MM.1S (cell line): Measurements from ENCODE around the gene KCTD15.

Experiments
- DNase-seq: peaks from one replicate; pipeline ENCODE4 v3.0.0-alpha.2; 2015
- H2AFZ ChIP-seq: fragments of 300-600 bp; sonication (generic); 2 replicates; pipeline ENCODE4 v1.6.0; 2016; ENCODE audit warnings: antibody characterized with exemption, low read length
- H3F3A ChIP-seq: fragments of 300-600 bp; sonication (generic); 2 replicates; pipeline ENCODE4 v1.6.1; 2016; ENCODE audit warnings: mild to moderate bottlenecking, antibody characterized with exemption, low read length, moderate library complexity, mixed read lengths; ENCODE audit not compliant: insufficient read depth
- H3K27ac ChIP-seq: fragments of 300-600 bp; sonication (generic); 2 replicates; pipeline ENCODE4 v1.5.1; 2016; ENCODE audit warnings: mild to moderate bottlenecking, low read length
- H3K27me3 ChIP-seq: fragments of 300-600 bp; sonication (generic); replicated peaks from 2 replicates; pipeline ENCODE4 v1.6.0; 2016; ENCODE audit warnings: low read length; ENCODE audit not compliant: insufficient read depth
- H3K36me3 ChIP-seq: fragments of 300-600 bp; sonication (generic); replicated peaks from 2 replicates; pipeline ENCODE4 v1.6.1; 2016; ENCODE audit warnings: mild to moderate bottlenecking, low read length, mixed read lengths; ENCODE audit not compliant: insufficient read depth
- H3K4me1 ChIP-seq: fragments of 300-600 bp; sonication (generic); 2 replicates; pipeline ENCODE4 v1.6.1; 2016; ENCODE audit warnings: low read length, mixed read lengths
- H3K4me2 ChIP-seq: fragments of 300-600 bp; sonication (generic); 2 replicates; pipeline ENCODE4 v1.6.0; 2016; ENCODE audit warnings: low read depth, low read length
- H3K4me3 ChIP-seq: fragments of 300-600 bp; sonication (generic); 2 replicates; pipeline ENCODE4 v1.5.1; 2016; ENCODE audit warnings: low read length, mixed read lengths
- H3K79me2 ChIP-seq: fragments of 300-600 bp; sonication (generic); 2 replicates; pipeline ENCODE4 v1.6.1; 2016; ENCODE audit warnings: mixed run types, low read length, mixed read lengths
- H3K9ac ChIP-seq: fragments of 300-600 bp; sonication (generic); 2 replicates; pipeline ENCODE4 v1.6.1; 2016; ENCODE audit warnings: low read length, mixed read lengths
- H3K9me2 ChIP-seq: fragments of 300-600 bp; sonication (generic); replicated peaks from 2 replicates; pipeline ENCODE4 v1.6.1; 2016; ENCODE audit warnings: mild to moderate bottlenecking, low read length, mixed read lengths; ENCODE audit not compliant: insufficient read depth
- H3K9me3 ChIP-seq: fragments of 300-600 bp; sonication (generic); replicated peaks from 2 replicates; pipeline ENCODE4 v1.6.1; 2016; ENCODE audit warnings: mild to moderate bottlenecking, low read length, mixed read lengths; ENCODE audit not compliant: insufficient read depth
- H4K20me1 ChIP-seq: fragments of 300-600 bp; sonication (generic); 2 replicates; pipeline ENCODE4 v1.6.1; 2016; ENCODE audit warnings: mild to moderate bottlenecking, low read length, moderate library complexity, mixed read lengths; ENCODE audit not compliant: insufficient read depth
- CTCF ChIP-seq: fragments of 300-600 bp; sonication (generic); IDR thresholded peaks from 2 replicates; pipeline ENCODE4 v1.5.1; 2016; ENCODE audit warnings: antibody characterized with exemption, low read length, mixed read lengths
- EZH2 ChIP-seq: fragments of 300-600 bp; sonication (generic); optimal IDR thresholded peaks from 2 replicates; pipeline ENCODE3; 2017; ENCODE audit warnings: low read depth, mild to moderate bottlenecking, antibody characterized with exemption, low read length, mixed read lengths
- EZH2phosphoT487 ChIP-seq: fragments of 300-600 bp; sonication (generic); IDR thresholded peaks from 2 replicates; pipeline ENCODE4 v1.6.1; 2018; ENCODE audit warnings: antibody characterized with exemption, low read length

The KCTD15 gene

GRCh38 chr19:33849551-33850147 lies 53.0 kb downstream of the KCTD15 start:
- TF ChIP-seq CTCF (no peak), EZH2phosphoT487 (no peak), EZH2 (no peak)
- H4K20me1 ChIP-seq, result no peaks in the 10 kb centered on the region

GRCh38 chr19:33859016-33859415 lies 62.3 kb downstream of the KCTD15 start:
- H3K27ac ChIP-seq, result no peak overlapping the region
- H3K36me3 ChIP-seq, result no peaks in the 10 kb centered on the region
- H3K4me1 ChIP-seq, result no peaks in the 10 kb centered on the region
- no peak overlapping the region for H3K9ac ChIP-seq
- H3K9me3 ChIP-seq, result no peaks in the 10 kb centered on the region
- no peaks in the 10 kb centered on the region for H3K79me2 ChIP-seq
- H2AFZ ChIP-seq, result no peak overlapping the region
- no peak overlapping the region for H3K4me2 ChIP-seq
- H4K20me1 ChIP-seq, result no peaks in the 10 kb centered on the region
- H3F3A ChIP-seq, result no peaks in the 10 kb centered on the region
- TF ChIP-seq EZH2phosphoT487 (no peak), EZH2 (no peak), CTCF (no peak)
- H3K9me2 ChIP-seq, result no peaks in the 10 kb centered on the region
- no peak for DNase-seq
- peaks cover 35% of the 10 kb centered on the region for H3K27me3 ChIP-seq
- H3K4me3 ChIP-seq, result no peak overlapping the region

More at GRCh38 chr19:33849551-33850147, 53.0 kb downstream of the KCTD15 start:
- H3K36me3 ChIP-seq, result no peaks in the 10 kb centered on the region
- DNase-seq, result no peak
- H3K27ac ChIP-seq, result no peak overlapping the region
- no peaks in the 10 kb centered on the region for H3K9me2 ChIP-seq
- no peaks in the 10 kb centered on the region for H3K79me2 ChIP-seq
- peaks cover 36% of the 10 kb centered on the region for H3K27me3 ChIP-seq
- H2AFZ ChIP-seq, result no peak overlapping the region
- no peak overlapping the region for H3K4me3 ChIP-seq
- H3K4me1 ChIP-seq, result no peaks in the 10 kb centered on the region
- H3K9me3 ChIP-seq, result no peaks in the 10 kb centered on the region
- H3F3A ChIP-seq, result no peaks in the 10 kb centered on the region
- H3K4me2 ChIP-seq, result no peak overlapping the region
- H3K9ac ChIP-seq, result no peak overlapping the region

GRCh38 chr19:33860312-33861090 lies 63.8 kb downstream of the KCTD15 start:
- Histone ChIP-seq H3K27ac (no peak overlapping the region), H3K9ac (no peak overlapping the region), H3K9me3 (no peaks in the 10 kb centered on the region), H3K4me1 (no peaks in the 10 kb centered on the region), H3K4me3 (no peak overlapping the region), H3K36me3 (no peaks in the 10 kb centered on the region), H3F3A (no peaks in the 10 kb centered on the region), H3K27me3 (peaks cover 35% of the 10 kb centered on the region), H2AFZ (no peak overlapping the region), H3K9me2 (no peaks in the 10 kb centered on the region), H4K20me1 (no peaks in the 10 kb centered on the region), H3K4me2 (no peak overlapping the region), H3K79me2 (no peaks in the 10 kb centered on the region)
- DNase-seq, result no peak
- TF ChIP-seq EZH2phosphoT487 (no peak), EZH2 (no peak), CTCF (no peak)
